K562 (cell line): ENCODE measurements around the gene RAB5B. TPM values are rescaled to one million over a fixed set of nuclear protein-coding genes. Genes with fewer than 3 reads are reported as not detected.

Source experiments
- ATAC-seq: fragments of 200-7000 bp; cut with Tn5 transposase; 3 replicates; pipeline ENCODE4 v1.9.1; 2020; ENCODE audit warnings: moderate library complexity
- BruUV-seq: library from RNA; stranded (reverse); fragments of 400-500 nt; replicated peaks from 2 replicates; lab custom pipeline; 2021; lab: Mats Ljungman, UMichigan
- CTCF ChIA-PET: fragments of 300-600 bp; formaldehyde crosslinking; extraction: SDS; loops from one replicate; lab custom pipeline; 2021; ENCODE audit warnings: low intra/inter-chr PET ratio; lab: Yijun Ruan, JAX
- POLR2A ChIA-PET: fragments of 300-600, 350-650 bp; sonication (Branson Sonifier 250); formaldehyde crosslinking; extraction: SDS; loops from one replicate; lab custom pipeline; 2021; ENCODE audit warnings: antibody characterized with exemption, inconsistent platforms; lab: Yijun Ruan, JAX
- DNase-seq, 4 experiments: peaks; one replicate each; pipeline versions ENCODE4 v3.0.0 to v3.0.0-alpha.2; 2011 to 2018; ENCODE audit warnings: low spot score in 3 of 4, mixed read lengths in 3 of 4; ENCODE audit errors: extremely low read depth in 1 of 4
- FAIRE-seq: peaks from 2 replicates; lab custom pipeline; 2011; peaks lifted over from hg19 to GRCh38; lab: Jason Lieb, UNC
- H2AFZ ChIP-seq: 2 replicates; pipeline ENCODE4 v1.6.0; 2011; ENCODE audit warnings: low read depth, low read length, control low read depth, inconsistent platforms
- H3K27ac ChIP-seq: fragments of 200-600 bp; 3 replicates; pipeline ENCODE4 v1.8.0; 2011; ENCODE audit warnings: low read depth, mild to moderate bottlenecking, control low read depth, inconsistent platforms, low read length, moderate library complexity, mixed read lengths; ENCODE audit errors: extremely low read depth
- H3K27me3 ChIP-seq, 2 experiments: fragments of 300-600 bp in 1 of 2; 2 replicates in 1 of 2; 3 replicates in 1 of 2; pipeline versions ENCODE4 v1.6.0 to v1.8.0; 2011; ENCODE audit warnings: inconsistent platforms in 2 of 2, low read length in 2 of 2, mild to moderate bottlenecking in 1 of 2, mixed read lengths in 1 of 2, moderate library complexity in 1 of 2; ENCODE audit not compliant: control insufficient read depth in 2 of 2, insufficient read depth in 2 of 2
- H3K36me3 ChIP-seq: fragments of 300-600 bp; 3 replicates; pipeline ENCODE4 v1.8.0; 2011; ENCODE audit warnings: mild to moderate bottlenecking, low read length, inconsistent platforms; ENCODE audit not compliant: control insufficient read depth, insufficient read depth
- H3K4me1 ChIP-seq, 2 experiments: fragments of 200-600 bp in 1 of 2; replicated peaks in 1 of 2; 2 replicates in 1 of 2; 3 replicates in 1 of 2; pipeline versions ENCODE4 v1.5.1 to v1.8.0; 2011; ENCODE audit warnings: inconsistent platforms in 2 of 2, low read length in 2 of 2, mild to moderate bottlenecking in 1 of 2, mixed read lengths in 1 of 2, moderate library complexity in 1 of 2; ENCODE audit not compliant: control insufficient read depth in 2 of 2, insufficient read depth in 2 of 2
- H3K4me2 ChIP-seq: 2 replicates; pipeline ENCODE4 v1.6.1; 2011; ENCODE audit warnings: low read length, control low read depth, inconsistent platforms, mixed read lengths; ENCODE audit not compliant: insufficient read depth
- H3K4me3 ChIP-seq: fragments of 200-600 bp; sonication (generic), shearing (Covaris generic); 2 replicates; pipeline ENCODE4 v1.5.1; 2016; ENCODE audit warnings: control low read depth, inconsistent platforms
- H3K79me2 ChIP-seq: fragments of 200-600 bp; 3 replicates; pipeline ENCODE4 v1.8.0; 2011; ENCODE audit warnings: low read length, inconsistent platforms; ENCODE audit not compliant: control insufficient read depth, insufficient read depth
- H3K9ac ChIP-seq, 2 experiments: 2 replicates each; pipeline versions ENCODE4 v1.6.0 to v1.6.1; 2011; ENCODE audit warnings: low read depth in 2 of 2, low read length in 2 of 2, control low read depth in 1 of 2, inconsistent platforms in 1 of 2, mild to moderate bottlenecking in 1 of 2, mixed read lengths in 1 of 2; ENCODE audit not compliant: insufficient read depth in 1 of 2
- H3K9me1 ChIP-seq: one replicate; pipeline ENCODE4 v1.6.0; 2011; ENCODE audit warnings: inconsistent platforms, mild to moderate bottlenecking, low read length, moderate library complexity; ENCODE audit not compliant: control insufficient read depth, insufficient read depth
- H3K9me3 ChIP-seq: replicated peaks from 2 replicates; pipeline ENCODE4 v1.5.1; 2011; ENCODE audit warnings: low read depth, low read length, inconsistent platforms; ENCODE audit not compliant: control insufficient read depth, insufficient read depth
- H4K20me1 ChIP-seq: replicated peaks from 2 replicates; pipeline ENCODE4 v1.6.1; 2011; ENCODE audit warnings: low read length, inconsistent platforms, mixed read lengths; ENCODE audit not compliant: control insufficient read depth, insufficient read depth
- CBX8 ChIP-seq: fragments of 200-600 bp; sonication (generic); IDR thresholded peaks from 2 replicates; pipeline ENCODE4 v1.6.1; 2012; ENCODE audit warnings: borderline replicate concordance, mixed run types, low read depth, mild to moderate bottlenecking, moderate library complexity, mixed read lengths, low read length, control low read depth, inconsistent platforms; ENCODE audit not compliant: poor library complexity, severe bottlenecking; ENCODE audit errors: extremely low read depth
- CCAR2 ChIP-seq: fragments of 200-400 bp; formaldehyde crosslinking; IDR thresholded peaks from 2 replicates; pipeline ENCODE4 v1.6.1; 2017; ENCODE audit warnings: mild to moderate bottlenecking, low read depth, low read length
- GMEB1 ChIP-seq: fragments of 250-450 bp; sonication (Bioruptor Pico); IDR thresholded peaks from 2 replicates; pipeline ENCODE4 v1.4.0; 2020; ENCODE audit warnings: mild to moderate bottlenecking
- MAX ChIP-seq: sonication (generic); formaldehyde crosslinking; IDR thresholded peaks from 2 replicates; pipeline ENCODE4 v1.9.0; 2022; ENCODE audit warnings: mild to moderate bottlenecking, missing genetic modification reagents
- MEF2A ChIP-seq: IDR thresholded peaks from 2 replicates; pipeline ENCODE4 v1.6.1; 2011; ENCODE audit warnings: low read depth, mild to moderate bottlenecking, low read length, moderate library complexity; ENCODE audit not compliant: control insufficient read depth
- PYGO2 ChIP-seq: fragments of 450-650 bp; IDR thresholded peaks from 2 replicates; pipeline ENCODE4 v1.6.1; 2016; ENCODE audit warnings: mild to moderate bottlenecking, missing genetic modification characterization, moderate library complexity, missing compliant biosample characterization
- THRAP3 ChIP-seq: fragments of 450-650 bp; IDR thresholded peaks from 2 replicates; pipeline ENCODE4 v1.6.1; 2016; ENCODE audit warnings: mild to moderate bottlenecking, inconsistent platforms, borderline replicate concordance
- ZNF354B ChIP-seq: fragments of 250-450 bp; sonication (Bioruptor Pico); IDR thresholded peaks from 2 replicates; pipeline ENCODE4 v1.4.0; 2020
- ZSCAN29 ChIP-seq: fragments of 450-650 bp; IDR thresholded peaks from 2 replicates; pipeline ENCODE4 v1.6.1; 2017
- WGBS: fragments of 100-300 bp; shearing (Covaris generic); methylation state at CpG from one replicate; pipeline ENCODE4 v1.1.6; 2016; ENCODE audit warnings: low coverage, mixed read lengths; ENCODE audit not compliant: insufficient coverage; ENCODE audit errors: missing lambda C conversion rate; 5-methylcytosine and 5-hydroxymethylcytosine counted together
- in situ Hi-C: fragments of 300-500 bp; cut with MboI; formaldehyde crosslinking; loops from 4 replicates; pipeline ENCODE4 v1.15.0; 2018; ENCODE audit warnings: inconsistent platforms, mixed read lengths
- intact Hi-C: fragments of 100-400 bp; cut with micrococcal nuclease; formaldehyde crosslinking; loops from 2 replicates; pipeline ENCODE4 v1.14.2; 2022
- polyA plus RNA-seq, 8 experiments: library from polyadenylated mRNA; depleted of rRNA in 4 of 8; stranded (reverse) in 5 of 8; unstranded in 3 of 8; fragments of >200 nt; fragmentation: Nextera tagmentation in 2 of 8; fragmentation: Illumina TruSeq in 1 of 8; extraction: Ambion mirVana in 2 of 8; extraction: Trizol in 1 of 8; gene quantifications; 2 replicates each; pipeline versions ENCODE4 v1.2.1 to v1.2.3, GENCODE V29; 2011 to 2014; ENCODE audit warnings: inconsistent platforms in 1 of 8, missing spikeins in 1 of 8
- total RNA-seq, 7 experiments: library from RNA; depleted of rRNA in 6 of 7; stranded (reverse); fragments of >200 nt in 6 of 7; fragmentation: Illumina TruSeq in 2 of 7; extraction: Trizol in 2 of 7; gene quantifications; 2 replicates each; pipeline versions ENCODE4 v1.2.1 to v1.2.3, GENCODE V29; 2011 to 2021; ENCODE audit warnings: low replicate concordance in 1 of 7

Gene RAB5B
- total and polyA plus RNA-seq, 9 of the 15 experiments (the other 6 are each of a cell fraction or from before 2014, with no cell fraction given) = 6.8 to 73.8 (median 25.2) TPM

DNA sequence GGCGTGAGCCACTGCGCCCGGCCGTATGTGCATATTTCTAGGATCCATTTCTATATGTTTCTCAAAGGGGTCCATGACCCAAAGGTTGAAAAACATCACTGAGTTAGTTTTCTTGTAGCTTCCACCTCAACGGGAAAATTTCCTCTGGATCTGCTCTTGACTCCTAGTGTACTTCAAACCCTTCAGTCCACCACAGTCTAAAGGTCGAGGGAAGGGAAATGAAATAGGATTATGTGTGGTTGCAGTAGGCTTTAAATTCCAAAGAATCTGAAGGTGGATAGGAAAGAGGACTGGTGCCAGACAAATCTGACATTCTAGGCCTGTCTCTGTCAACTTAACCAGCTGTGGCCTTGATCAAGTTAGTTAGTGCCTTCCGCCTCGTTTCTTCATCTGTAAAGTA, 21.5 kb downstream of the RAB5B start:
- Histone ChIP-seq H3K9me1 (no peaks in the 10 kb centered on the region), H3K27ac (no peak overlapping the region), H3K9ac (no peak overlapping the region), H3K27me3 (no peaks in the 10 kb centered on the region), H2AFZ (no peak overlapping the region), H3K9me3 (no peaks in the 10 kb centered on the region), H4K20me1 (no peaks in the 10 kb centered on the region), H3K4me1 (peaks cover 3 to 14% of the 10 kb centered on the region in 2 experiments; a peak in 4 of 5 replicates), H3K36me3 (peaks cover 46% of the 10 kb centered on the region), H3K79me2 (peaks cover 19% of the 10 kb centered on the region)
- ATAC-seq = no peak
- ChIA-PET POLR2A (interaction anchor here (1.2 to 5.1 kb wide), 8 partner anchors 10 to 109 kb away, joined by 3 to 31 read pairs (median 6); partner anchors contain the start of genes IKZF4, PA2G4 and RAB5B), CTCF (interaction anchor here (1.2 to 3.7 kb wide), 4 partner anchors 34 to 257 kb away, joined by 4 to 35 read pairs (median 12); partner anchors contain the start of gene RPS26)
- 76% methylated on average over 8 of the region's 8 CpGs for WGBS
- BruUV-seq = no TSS peak
- TF ChIP-seq THRAP3 = no peak
- TF ChIP-seq MAX (CRISPR knock-in tag) = no peak
- TF ChIP-seq ZNF354B (CRISPR knock-in tag) = no peak
- TF ChIP-seq ZSCAN29 = no peak
- TF ChIP-seq CCAR2 = no peak
- no peak for TF ChIP-seq GMEB1 (CRISPR knock-in tag)
- TF ChIP-seq PYGO2 = no peak
- TF ChIP-seq CBX8 = no peak
- no peak for TF ChIP-seq MEF2A
- TF ChIP-seq, all 486 proteins: peak for 0
- Histone ChIP-seq H3K4me2 (no peak overlapping the region), H3K4me3 (no peak overlapping the region)
- in situ Hi-C loops (loop anchor here (5.0 kb wide), 1 partner anchor 37 kb away; no protein-coding TSS in a partner anchor), intact Hi-C loops (no loop called here)
- FAIRE-seq (no peak), DNase-seq (no peak)
